HepG2 (cell line): ENCODE data around the gene LSM14B. TPM values are rescaled to one million over a fixed set of nuclear protein-coding genes. Genes with fewer than 3 reads are reported as not detected.

ENCODE experiments used
- AHR ChIP-seq: IDR thresholded peaks from 2 replicates; pipeline ENCODE4 v1.6.1; 2018; ENCODE audit warnings: missing genetic modification reagents, missing compliant biosample characterization
- BRD4 ChIP-seq: sonication (generic); formaldehyde crosslinking; IDR thresholded peaks from 2 replicates; pipeline ENCODE4 v1.4.0; 2020; ENCODE audit warnings: missing genetic modification reagents
- CEBPG ChIP-seq: IDR thresholded peaks from 2 replicates; pipeline ENCODE4 v1.6.1; 2016
- DZIP1 ChIP-seq: sonication (generic); formaldehyde crosslinking; IDR thresholded peaks from 2 replicates; pipeline ENCODE4 v1.5.0; 2020; ENCODE audit warnings: mild to moderate bottlenecking, missing genetic modification reagents
- EHMT2 ChIP-seq: fragments of 200-600 bp; sonication (generic); IDR thresholded peaks from 2 replicates; pipeline ENCODE4 v1.7.0; 2017; ENCODE audit warnings: antibody characterized with exemption, low read depth, low read length, borderline replicate concordance
- KDM1A ChIP-seq: IDR thresholded peaks from 2 replicates; pipeline ENCODE4 v1.6.1; 2016; ENCODE audit warnings: missing compliant biosample characterization
- MXD1 ChIP-seq: sonication (generic); formaldehyde crosslinking; IDR thresholded peaks from 2 replicates; pipeline ENCODE4 v1.4.0; 2020; ENCODE audit warnings: mild to moderate bottlenecking, missing genetic modification reagents
- MXI1 ChIP-seq: IDR thresholded peaks from 3 replicates; pipeline ENCODE4 v1.6.1; 2012; ENCODE audit warnings: low read depth, low read length, inconsistent platforms, borderline replicate concordance
- PBX2 ChIP-seq: IDR thresholded peaks from 2 replicates; pipeline ENCODE4 v1.6.1; 2016; ENCODE audit warnings: control low read depth
- RBM39 ChIP-seq: fragments of 200-400 bp; formaldehyde crosslinking; IDR thresholded peaks from one replicate; pipeline ENCODE4 v1.6.1; 2018; ENCODE audit warnings: antibody characterized with exemption, mild to moderate bottlenecking, low read depth, low read length; ENCODE audit not compliant: poor library complexity, severe bottlenecking
- SIX1 ChIP-seq: sonication (generic); formaldehyde crosslinking; IDR thresholded peaks from 2 replicates; pipeline ENCODE4 v1.4.0; 2020; ENCODE audit warnings: missing genetic modification reagents, borderline replicate concordance
- TOE1 ChIP-seq: sonication (generic); formaldehyde crosslinking; IDR thresholded peaks from 2 replicates; pipeline ENCODE4 v1.4.0; 2020; ENCODE audit warnings: mild to moderate bottlenecking, missing genetic modification reagents
- XRCC5 ChIP-seq: fragments of 200-400 bp; formaldehyde crosslinking; optimal IDR thresholded peaks from 2 replicates; pipeline ENCODE3; 2017; ENCODE audit warnings: mild to moderate bottlenecking, low read length
- ZBTB8A ChIP-seq: sonication (generic); formaldehyde crosslinking; IDR thresholded peaks from 2 replicates; pipeline ENCODE4 v1.4.0; 2020; ENCODE audit warnings: mild to moderate bottlenecking, low read depth, missing genetic modification reagents, borderline replicate concordance
- ZFP36 ChIP-seq: fragments of 150-350 bp; IDR thresholded peaks from 2 replicates; pipeline ENCODE4 v1.6.1; 2018; ENCODE audit warnings: borderline replicate concordance, low read length, low read depth; ENCODE audit not compliant: partially characterized antibody
- ZFYVE20 ChIP-seq: sonication (generic); formaldehyde crosslinking; IDR thresholded peaks from 2 replicates; pipeline ENCODE4 v1.8.0; 2023; ENCODE audit warnings: low read depth, mild to moderate bottlenecking, moderate library complexity, missing genetic modification reagents, borderline replicate concordance
- ZNF841 ChIP-seq: sonication (generic); formaldehyde crosslinking; IDR thresholded peaks from 2 replicates; pipeline ENCODE4 v1.8.1; 2023; ENCODE audit warnings: missing genetic modification reagents, borderline replicate concordance
- ZSCAN21 ChIP-seq: sonication (generic); formaldehyde crosslinking; IDR thresholded peaks from 2 replicates; pipeline ENCODE4 v1.8.0; 2022; ENCODE audit warnings: mild to moderate bottlenecking, missing genetic modification reagents, moderate library complexity, borderline replicate concordance
- ZSCAN31 ChIP-seq: sonication (generic); formaldehyde crosslinking; IDR thresholded peaks from 2 replicates; pipeline ENCODE4 v1.5.0; 2020; ENCODE audit warnings: low read depth, mild to moderate bottlenecking, missing genetic modification reagents
- polyA plus RNA-seq, 8 experiments: library from polyadenylated mRNA; depleted of rRNA in 3 of 8; stranded (reverse) in 7 of 8; unstranded in 1 of 8; fragments of >200 nt; fragmentation: Illumina TruSeq in 4 of 8; extraction: Trizol in 4 of 8; gene quantifications; 2 replicates each; pipeline versions ENCODE4 v1.2.1 to v1.2.3, GENCODE V29; 2011 to 2016; ENCODE audit warnings: low read depth in 4 of 8, missing spikeins in 1 of 8, mixed read lengths in 1 of 8; ENCODE audit not compliant: insufficient read depth in 1 of 8
- total RNA-seq, 5 experiments: library from RNA; depleted of rRNA; stranded (reverse); fragments of >200 nt; fragmentation: Illumina TruSeq; extraction: Trizol; gene quantifications; 2 replicates each; pipeline ENCODE4 v1.2.3, GENCODE V29; 2016; ENCODE audit warnings: low read depth in 1 of 5
- TF ChIP-seq, protein P1 (sequence below): fragments of 450-650 bp; IDR thresholded peaks from 2 replicates; pipeline ENCODE4 v1.6.1; 2016
- TF ChIP-seq, protein P2 (sequence below), 2 experiments: sonication (generic) in 1 of 2; formaldehyde crosslinking in 1 of 2; IDR thresholded peaks; 2 replicates each; pipeline versions ENCODE4 v1.4.0 to v1.6.1; 2018 to 2020; ENCODE audit warnings: missing genetic modification reagents in 2 of 2, borderline replicate concordance in 1 of 2, low read depth in 1 of 2, mild to moderate bottlenecking in 1 of 2, missing biosample characterization in 1 of 2

LSM14B gene
- total and polyA plus RNA-seq, 2 of the 13 experiments (the other 11 are each of a cell fraction or from before 2014, with no cell fraction given), result 43.3 to 79.2 TPM

GRCh38 chr20:62141397-62142251 is 19.3 kb downstream of the LSM14B start (continued):
- no peak for TF ChIP-seq MXD1
- no peak for TF ChIP-seq ZBTB8A (CRISPR knock-in tag)
- TF ChIP-seq CEBPG (CRISPR knock-in tag), result no peak
- 0 out of 2 replicates have a peak, but pooled peaks have one; percentile 9 for TF ChIP-seq ZSCAN21 (CRISPR knock-in tag)
- no peak; the same call in 1 of the 2 replicates for TF ChIP-seq AHR
- TF ChIP-seq EHMT2, result no peak
- TF ChIP-seq SIX1 (CRISPR knock-in tag), result no peak
- peak; percentile 79 for TF ChIP-seq XRCC5
- TF ChIP-seq ZNF841 (CRISPR knock-in tag), result no peak
- TF ChIP-seq, protein P1, sequence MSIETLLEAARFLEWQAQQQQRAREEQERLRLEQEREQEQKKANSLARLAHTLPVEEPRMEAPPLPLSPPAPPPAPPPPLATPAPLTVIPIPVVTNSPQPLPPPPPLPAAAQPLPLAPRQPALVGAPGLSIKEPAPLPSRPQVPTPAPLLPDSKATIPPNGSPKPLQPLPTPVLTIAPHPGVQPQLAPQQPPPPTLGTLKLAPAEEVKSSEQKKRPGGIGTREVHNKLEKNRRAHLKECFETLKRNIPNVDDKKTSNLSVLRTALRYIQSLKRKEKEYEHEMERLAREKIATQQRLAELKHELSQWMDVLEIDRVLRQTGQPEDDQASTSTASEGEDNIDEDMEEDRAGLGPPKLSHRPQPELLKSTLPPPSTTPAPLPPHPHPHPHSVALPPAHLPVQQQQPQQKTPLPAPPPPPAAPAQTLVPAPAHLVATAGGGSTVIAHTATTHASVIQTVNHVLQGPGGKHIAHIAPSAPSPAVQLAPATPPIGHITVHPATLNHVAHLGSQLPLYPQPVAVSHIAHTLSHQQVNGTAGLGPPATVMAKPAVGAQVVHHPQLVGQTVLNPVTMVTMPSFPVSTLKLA, result no peak
- TF ChIP-seq ZFP36, result no peak
- TF ChIP-seq RBM39, result no peak
- TF ChIP-seq ZSCAN31 (CRISPR knock-in tag), result no peak
- TF ChIP-seq, protein P2, sequence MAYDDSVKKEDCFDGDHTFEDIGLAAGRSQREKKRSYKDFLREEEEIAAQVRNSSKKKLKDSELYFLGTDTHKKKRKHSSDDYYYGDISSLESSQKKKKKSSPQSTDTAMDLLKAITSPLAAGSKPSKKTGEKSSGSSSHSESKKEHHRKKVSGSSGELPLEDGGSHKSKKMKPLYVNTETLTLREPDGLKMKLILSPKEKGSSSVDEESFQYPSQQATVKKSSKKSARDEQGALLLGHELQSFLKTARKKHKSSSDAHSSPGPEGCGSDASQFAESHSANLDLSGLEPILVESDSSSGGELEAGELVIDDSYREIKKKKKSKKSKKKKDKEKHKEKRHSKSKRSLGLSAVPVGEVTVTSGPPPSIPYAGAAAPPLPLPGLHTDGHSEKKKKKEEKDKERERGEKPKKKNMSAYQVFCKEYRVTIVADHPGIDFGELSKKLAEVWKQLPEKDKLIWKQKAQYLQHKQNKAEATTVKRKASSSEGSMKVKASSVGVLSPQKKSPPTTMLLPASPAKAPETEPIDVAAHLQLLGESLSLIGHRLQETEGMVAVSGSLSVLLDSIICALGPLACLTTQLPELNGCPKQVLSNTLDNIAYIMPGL (CRISPR knock-in tag; IDR thresholded peaks at IDR 0.05; ENCODE audit: borderline replicate concordance in 1 of 2, low read depth in 1 of 2), result peak in 1 of 2 experiments; percentile 63; a peak in 3 of 4 replicates
- no peak; the same call in 2 of the 3 replicates for TF ChIP-seq MXI1
- no peak for TF ChIP-seq TOE1 (CRISPR knock-in tag)
- no peak for TF ChIP-seq KDM1A (CRISPR knock-in tag)
- 0 out of 2 replicates have a peak, but pooled peaks have one; percentile 36 for TF ChIP-seq BRD4 (CRISPR knock-in tag)
- TF ChIP-seq ZFYVE20, result no peak
- no peak for TF ChIP-seq PBX2 (CRISPR knock-in tag)
- no peak for TF ChIP-seq DZIP1 (CRISPR knock-in tag)
